AG10803 (cell line): Measurements from ENCODE around the gene AKAP1.
A peak's percentile ranks its signal among the peaks of the same experiment; 100 is the strongest.

ENCODE experiments used
- DNase-seq: peaks from one replicate; pipeline ENCODE4 v3.0.0; 2010; ENCODE audit warnings: low read depth
- H3K4me3 ChIP-seq: 2 replicates; pipeline ENCODE4 v1.5.1; 2011; ENCODE audit warnings: mild to moderate bottlenecking, low read length, control low read depth
- TF ChIP-seq, protein P1 (sequence below): conservative IDR thresholded peaks from 2 replicates; pipeline ENCODE4 v1.5.1; 2011; ENCODE audit warnings: mild to moderate bottlenecking, low read length, control low read depth, inconsistent platforms

Gene AKAP1

GRCh38 chr17:57104461-57105175 lies 19.6 kb downstream of the AKAP1 start:
- H3K4me3 ChIP-seq = no peak overlapping the region
- peak; percentile 72 for DNase-seq
- TF ChIP-seq, protein P1, sequence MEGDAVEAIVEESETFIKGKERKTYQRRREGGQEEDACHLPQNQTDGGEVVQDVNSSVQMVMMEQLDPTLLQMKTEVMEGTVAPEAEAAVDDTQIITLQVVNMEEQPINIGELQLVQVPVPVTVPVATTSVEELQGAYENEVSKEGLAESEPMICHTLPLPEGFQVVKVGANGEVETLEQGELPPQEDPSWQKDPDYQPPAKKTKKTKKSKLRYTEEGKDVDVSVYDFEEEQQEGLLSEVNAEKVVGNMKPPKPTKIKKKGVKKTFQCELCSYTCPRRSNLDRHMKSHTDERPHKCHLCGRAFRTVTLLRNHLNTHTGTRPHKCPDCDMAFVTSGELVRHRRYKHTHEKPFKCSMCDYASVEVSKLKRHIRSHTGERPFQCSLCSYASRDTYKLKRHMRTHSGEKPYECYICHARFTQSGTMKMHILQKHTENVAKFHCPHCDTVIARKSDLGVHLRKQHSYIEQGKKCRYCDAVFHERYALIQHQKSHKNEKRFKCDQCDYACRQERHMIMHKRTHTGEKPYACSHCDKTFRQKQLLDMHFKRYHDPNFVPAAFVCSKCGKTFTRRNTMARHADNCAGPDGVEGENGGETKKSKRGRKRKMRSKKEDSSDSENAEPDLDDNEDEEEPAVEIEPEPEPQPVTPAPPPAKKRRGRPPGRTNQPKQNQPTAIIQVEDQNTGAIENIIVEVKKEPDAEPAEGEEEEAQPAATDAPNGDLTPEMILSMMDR = no peak

DNA sequence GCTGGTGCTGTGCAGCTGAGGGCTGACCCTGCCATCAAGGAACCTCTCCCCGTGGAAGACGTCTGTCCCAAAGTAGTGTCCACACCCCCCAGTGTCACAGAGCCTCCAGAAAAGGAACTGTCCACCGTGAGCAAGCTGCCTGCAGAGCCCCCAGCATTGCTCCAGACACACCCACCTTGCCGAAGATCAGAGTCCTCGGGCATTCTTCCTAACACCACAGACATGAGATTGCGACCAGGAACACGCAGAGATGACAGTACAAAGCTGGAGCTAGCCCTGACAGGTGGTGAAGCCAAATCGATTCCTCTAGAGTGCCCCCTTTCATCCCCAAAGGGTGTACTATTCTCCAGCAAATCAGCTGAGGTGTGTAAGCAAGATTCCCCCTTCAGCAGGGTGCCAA lies 20.5 kb downstream of the AKAP1 start:
- H3K4me3 ChIP-seq = no peak overlapping the region
- TF ChIP-seq, protein P1 = no peak
- DNase-seq = no peak

- TF ChIP-seq, protein P1 = no peak
- no peak for DNase-seq
Observed at GRCh38 chr17:57106107-57106835, 21.2 kb downstream of the AKAP1 start.

GRCh38 chr17:57106836-57107497 lies 21.9 kb downstream of the AKAP1 start:
- DNase-seq = no peak
- TF ChIP-seq, protein P1 = no peak
- no peak overlapping the region for H3K4me3 ChIP-seq

More at GRCh38 chr17:57106107-57106835, 21.2 kb downstream of the AKAP1 start:
- no peak overlapping the region for H3K4me3 ChIP-seq

DNA sequence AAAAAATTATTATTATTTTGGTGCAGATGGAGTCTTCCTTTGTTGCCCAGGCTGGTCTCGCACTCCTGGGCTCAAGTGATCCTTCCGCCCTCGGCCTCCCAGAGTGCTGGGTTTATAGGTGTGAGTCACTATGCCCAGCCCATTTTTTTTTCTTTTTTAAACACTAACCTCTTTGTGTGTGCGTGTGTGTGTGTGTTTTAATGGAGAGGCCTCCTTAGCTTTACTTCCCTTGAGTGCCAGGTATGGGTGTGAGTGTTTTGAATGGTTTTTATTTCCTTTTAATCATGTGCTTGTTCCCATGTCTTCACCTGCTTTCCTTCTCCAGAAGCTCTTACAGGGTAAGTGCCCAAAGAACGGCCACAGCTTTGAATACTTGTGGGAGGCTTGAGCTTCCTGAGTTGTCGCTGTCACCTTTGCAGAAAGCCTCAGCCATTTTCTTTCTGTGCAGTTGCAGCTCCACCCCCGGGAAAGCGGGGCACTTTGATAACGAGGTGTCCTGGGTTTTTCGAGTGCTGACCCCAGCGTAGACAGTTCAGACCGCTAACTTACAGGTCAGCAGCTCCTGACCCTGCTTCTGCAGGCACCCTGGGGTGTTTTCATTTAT lies 22.6 kb downstream of the AKAP1 start:
- DNase-seq = no peak
- TF ChIP-seq, protein P1 = no peak
- H3K4me3 ChIP-seq = no peak overlapping the region

DNA sequence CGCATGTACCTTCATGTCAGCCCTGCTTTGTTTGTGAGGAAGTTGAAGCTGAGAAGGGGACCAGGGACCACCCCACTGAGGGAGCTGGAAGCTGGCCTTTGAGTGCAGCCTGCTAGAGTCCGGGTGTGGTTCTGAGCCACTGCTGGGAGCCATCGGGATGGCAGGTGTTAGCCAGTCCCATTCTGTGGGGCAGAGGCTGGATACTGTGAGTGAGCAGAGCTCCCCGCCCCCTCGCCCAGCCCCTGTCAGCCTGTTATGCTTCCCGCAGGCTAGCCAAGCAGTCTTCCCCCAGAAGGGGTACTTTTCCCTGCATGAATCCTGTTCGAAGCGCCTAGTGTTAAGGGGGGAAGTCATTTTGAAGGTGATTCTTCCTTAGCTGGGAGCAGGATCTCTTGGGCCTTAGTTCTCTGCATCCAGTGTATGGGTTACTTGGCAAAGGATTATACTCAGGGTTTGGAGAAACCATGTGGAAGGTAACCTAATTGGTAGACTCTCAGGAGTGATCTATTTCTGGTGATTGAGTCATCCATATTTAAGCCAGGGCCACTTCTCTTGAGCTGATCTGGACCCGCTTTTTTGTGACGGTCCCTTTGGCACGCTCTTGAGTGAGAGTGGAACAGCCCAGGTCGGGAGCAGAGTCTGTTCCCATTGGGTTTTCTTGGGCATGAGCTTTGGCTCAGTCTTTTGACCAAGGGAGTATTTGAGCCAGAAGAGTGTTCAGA lies 23.8 kb downstream of the AKAP1 start:
- TF ChIP-seq, protein P1 = no peak

More for the DNA sequence above, 23.8 kb downstream of the AKAP1 start:
- no peak for DNase-seq
- H3K4me3 ChIP-seq = no peak overlapping the region
